G401.6 (cell line): ENCODE measurements around the gene ST6GALNAC4.

Experiments used
- FAIRE-seq: peaks from 2 replicates; lab custom pipeline; 2012; peaks lifted over from hg19 to GRCh38; lab: Jason Lieb, UNC

ST6GALNAC4 gene

DNA sequence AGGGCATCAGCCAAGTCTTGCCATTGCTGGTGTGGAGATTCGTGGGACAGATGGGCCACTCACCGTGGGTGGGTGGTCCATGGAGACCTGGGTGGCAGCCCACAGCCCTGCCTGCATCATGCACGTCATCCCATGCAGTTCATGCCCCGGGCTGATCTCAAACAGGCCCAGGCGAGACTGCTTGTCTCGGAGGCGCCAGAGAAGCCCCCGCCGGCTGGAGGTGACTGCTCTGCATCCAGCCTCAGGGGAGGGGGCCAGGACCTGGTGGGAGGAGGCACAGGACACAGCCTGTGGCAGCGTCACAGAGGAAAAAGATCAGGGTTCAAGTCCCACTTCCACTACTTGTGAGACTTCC, 12.8 kb upstream of the ST6GALNAC4 start:
- no peak for FAIRE-seq

DNA sequence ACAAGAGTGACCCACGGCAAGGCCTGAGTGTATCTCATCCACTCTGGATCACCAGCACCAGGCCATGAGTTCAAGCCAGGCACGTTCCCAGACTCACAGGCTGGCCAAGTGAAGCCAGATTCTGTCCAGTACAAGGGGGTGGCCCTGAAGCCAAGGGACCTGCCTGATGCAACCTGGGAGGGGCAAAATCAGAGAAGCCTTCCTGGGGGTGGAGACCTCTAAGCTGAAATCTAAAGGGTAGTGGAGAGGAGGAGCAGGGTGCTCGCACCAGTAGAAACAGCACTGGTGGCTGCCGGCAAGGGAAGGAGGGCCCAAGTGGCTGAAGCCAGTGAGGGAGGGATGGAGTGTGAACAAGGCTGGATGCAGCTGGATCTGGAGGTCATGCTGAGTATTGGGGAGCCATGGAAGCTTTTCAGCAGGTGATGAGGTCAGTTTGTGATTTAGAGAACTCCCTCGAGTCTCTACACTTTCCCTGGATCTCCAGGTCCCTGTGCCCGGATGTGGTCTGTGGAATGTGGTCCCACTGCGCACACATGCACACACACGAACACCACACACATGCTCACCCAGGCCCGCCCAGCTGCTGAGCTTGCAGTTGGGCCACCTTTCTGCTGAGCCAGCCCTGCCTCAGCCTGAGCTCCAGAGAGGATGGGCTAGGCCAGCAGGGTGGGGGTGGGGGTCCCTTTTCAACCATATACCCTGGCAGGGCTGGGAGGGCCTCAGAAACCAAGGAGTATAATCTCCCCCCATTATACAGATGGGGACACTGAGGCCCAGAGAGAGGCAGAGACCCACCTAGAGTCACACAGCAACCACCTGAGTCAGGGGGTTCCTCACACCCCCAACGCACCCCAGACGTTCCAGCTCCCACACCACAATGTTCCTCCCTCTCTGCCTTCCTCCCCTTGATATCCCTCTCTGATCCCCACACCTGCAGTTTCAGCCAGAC, 12.1 kb upstream of the ST6GALNAC4 start:
- FAIRE-seq, result no peak

DNA sequence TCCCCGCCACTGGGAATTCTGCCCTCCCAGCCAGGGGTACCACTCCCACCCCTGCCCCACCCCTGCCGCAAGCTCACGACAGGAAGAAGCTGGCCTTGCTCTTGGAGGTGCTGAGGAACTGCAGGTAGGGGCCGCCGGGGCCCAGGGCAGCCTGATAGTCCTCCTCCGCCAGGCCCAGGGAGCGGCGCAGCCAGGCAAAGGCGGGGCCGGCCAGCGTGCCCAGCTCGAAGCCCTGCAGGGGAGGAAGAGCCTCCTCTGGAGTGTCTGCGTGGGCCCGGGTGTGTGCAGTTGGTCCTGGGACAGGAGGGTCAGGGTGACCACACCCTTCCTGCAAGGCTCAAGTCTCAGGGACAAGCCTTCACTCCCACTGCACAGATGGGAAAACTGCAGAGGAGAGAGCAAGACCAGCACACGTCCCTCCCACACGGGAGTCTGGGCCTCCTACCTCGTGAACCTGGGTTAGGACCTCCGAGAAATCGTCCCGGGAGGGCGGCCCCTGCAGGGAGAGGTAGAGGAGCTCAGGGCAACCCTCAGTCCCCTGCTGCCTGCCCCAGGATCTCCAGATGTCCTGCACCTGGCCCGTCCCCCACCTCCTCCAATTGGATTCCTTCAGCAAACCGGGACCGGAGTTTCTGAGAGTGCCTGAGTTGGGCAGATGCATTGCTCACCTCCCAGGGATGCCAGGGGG, 11.3 kb upstream of the ST6GALNAC4 start:
- no peak for FAIRE-seq

DNA sequence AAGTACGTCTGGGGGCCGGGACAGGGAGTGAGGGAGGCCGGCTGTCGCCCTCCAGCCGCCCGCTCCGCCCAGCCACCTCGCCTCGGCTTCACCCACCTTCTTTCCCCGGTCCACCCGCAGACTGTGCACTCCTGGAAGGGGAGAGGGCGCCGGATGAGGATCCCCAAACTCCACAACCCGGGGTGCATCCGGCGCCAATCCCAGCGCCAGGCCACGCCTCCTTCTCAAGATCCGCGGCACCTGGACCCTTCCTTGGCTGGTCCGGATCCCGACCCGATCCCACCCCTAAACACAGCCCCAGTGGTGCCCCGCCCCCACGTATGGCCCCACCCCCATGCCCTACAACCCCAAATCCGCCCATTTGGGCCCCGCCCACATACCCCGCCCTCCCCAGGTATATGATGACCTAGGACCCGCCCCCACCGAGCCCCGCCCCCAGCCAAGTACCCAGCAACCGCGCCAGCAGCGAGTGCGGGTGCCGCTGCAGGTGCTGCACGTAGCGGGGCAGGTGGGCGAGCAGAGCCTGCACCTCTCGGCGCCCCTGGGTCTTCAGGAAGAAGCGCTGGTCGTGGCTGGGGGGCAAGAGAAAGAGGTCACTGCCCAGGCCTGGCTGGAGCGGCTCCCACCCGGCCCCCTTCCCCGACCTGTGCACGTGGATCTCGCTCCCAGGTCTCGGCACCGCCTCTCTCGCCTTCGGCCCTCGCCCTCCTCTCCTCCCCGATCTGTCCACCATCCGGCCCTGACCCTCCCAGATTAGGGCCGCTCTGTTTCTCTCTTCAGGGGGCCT, 10.6 kb upstream of the ST6GALNAC4 start:
- FAIRE-seq, result no peak

DNA sequence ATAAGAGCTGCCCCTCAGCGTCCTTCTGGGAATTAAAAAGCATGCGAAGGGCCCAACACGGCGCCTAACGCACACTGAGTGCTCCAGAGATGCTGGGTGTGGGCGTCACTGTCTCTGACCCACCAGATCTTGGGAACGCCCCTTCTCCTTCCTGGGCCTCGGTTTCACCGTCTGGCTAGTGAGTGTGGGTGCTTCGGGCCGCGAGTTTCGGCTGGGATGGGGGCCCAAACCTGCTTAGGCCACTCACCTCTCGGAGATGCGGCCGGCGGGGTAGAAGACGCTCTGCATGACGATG, 10.0 kb upstream of the ST6GALNAC4 start:
- FAIRE-seq, result no peak

DNA sequence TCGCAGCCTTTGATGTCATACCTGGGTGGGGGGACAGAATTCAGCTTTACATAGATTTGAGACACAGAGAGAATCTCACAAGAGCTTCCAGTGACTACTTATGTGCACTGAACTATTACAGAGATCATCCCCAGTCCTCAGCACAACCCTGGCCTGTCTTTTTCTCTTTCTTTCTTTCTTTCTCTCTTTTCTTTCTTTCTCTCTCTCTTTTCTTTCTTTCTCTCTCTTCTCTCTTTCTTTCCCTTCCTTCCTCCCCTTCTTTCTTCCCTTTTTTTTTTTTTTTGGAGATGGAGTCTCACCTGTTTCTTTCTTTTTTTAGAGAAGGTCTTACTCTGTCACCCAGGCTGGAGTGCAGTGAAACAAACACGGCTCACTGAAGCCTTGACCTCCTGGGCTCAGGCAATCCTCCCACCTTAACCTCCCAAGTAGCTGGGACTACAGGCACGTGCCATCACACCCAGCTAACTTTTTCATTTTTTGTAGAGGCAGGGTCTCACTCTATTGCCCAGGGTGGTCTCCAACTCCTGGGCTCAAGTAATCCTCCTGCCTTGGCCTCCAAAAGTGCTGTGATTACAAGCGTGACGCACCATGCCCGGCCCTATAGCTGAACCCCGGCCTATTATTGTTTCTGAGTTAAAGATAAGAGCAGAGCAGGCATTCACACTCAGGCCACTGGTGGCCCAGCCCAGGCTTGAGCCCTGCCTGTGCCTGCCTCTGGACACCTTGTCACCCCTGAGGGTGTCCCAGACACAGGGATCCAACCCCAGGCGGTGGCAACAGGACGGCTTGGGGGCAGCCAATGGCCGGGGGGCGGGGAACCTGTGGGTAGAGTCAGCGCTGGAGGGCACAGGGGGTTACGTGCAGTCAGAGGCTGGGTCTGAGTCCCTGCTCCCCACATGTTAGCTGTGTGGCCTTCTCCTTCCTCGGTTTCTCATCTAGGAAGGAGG, 9.4 kb upstream of the ST6GALNAC4 start:
- no peak for FAIRE-seq

DNA sequence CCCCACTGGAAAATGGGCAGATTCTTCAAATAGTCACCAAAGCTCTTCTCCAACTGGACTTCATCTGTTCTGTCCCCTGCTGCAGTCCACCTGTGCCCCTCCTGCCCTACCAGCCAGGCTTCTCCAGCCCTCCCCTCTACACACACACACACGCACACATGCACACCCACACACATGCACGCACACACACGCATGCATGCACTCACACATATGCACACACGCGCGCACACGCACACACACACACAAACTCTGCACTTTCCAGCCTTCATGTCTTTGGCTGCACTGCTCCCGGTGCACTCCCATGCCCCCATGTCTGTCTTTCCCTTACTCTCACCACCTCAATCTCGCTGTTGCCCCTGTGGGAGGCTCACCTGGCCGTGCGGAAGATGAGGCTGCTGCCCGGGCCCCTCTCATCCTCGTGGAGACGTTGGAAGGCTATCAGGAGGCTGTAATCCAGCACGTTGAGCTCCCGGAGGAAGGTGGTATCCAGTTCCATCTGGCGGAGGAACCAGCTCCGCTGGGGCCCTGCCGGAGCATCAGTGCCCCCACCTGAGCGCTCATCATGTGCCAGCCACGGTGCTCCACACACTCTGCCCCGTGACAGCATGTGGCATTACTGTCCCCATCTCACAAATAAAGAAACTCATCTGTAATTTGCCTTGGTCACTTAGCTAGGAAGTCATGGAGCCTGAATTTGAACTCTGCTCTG, 8.0 kb upstream of the ST6GALNAC4 start:
- FAIRE-seq, result no peak

DNA sequence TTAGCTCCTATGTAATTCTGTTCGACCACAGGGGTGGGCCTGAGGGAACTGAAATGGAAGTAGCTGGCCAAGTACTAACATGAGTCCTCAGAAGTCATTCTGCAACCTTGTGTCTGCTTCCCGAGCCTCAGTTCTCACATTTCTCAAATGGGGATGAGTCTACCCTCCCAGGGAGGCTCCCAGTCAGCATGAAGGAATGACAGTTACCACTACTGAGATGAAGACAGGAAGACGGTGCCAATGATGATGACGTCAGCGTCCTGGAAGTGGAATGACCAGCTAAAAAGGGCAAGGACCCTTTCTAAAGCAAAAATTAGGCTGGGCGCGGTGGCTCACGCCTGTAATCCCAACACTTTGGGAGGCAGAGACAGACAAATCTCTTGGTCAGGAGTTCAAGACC, 6.9 kb upstream of the ST6GALNAC4 start:
- FAIRE-seq, result no peak

DNA sequence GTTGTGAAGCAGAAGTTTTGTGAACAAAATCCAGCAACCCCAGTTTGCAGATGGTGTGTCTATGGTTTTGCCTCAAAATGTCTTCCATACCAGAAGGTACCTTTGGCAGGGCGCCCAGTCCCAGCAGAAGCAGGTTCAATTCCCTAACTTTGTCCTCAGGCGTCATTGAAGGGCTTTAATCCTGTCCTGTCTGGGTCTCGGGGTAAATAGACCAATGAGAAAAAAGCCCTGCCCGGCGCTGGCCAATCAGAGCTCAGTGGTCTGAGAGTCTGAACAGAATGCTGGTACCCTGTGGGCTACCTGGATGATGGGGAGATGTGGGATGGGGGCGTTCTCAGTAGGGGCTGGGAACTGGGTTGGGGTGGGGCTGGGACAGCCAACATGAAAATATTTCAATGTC, 6.2 kb upstream of the ST6GALNAC4 start:
- no peak for FAIRE-seq

DNA sequence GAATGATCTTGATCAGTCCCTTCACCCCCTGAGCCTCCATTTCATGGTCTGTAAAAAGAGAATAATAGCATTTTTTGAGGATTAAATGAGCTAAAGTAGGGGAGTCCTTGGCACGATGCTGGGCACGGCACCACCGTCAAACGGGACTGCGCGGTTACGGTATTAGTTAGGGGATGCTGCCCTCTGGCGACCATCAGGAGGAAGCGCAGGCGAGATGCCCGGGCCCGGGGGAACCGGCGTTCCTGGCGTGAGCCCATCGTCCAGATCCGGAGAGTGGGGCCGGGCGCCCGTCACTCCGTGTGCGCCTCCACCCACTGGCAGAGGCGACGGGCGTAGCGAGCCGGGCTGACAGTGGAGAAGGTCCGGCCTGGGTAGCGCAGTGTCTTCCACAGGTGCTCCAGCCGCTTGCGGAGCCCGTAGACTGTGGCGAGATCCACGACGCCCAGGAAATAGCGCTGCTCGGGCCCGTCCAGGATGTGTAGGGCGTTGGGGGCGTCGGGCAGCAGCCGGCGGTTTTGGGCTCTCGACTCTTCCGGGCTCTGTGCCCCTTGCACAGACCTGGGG, 4.8 kb upstream of the ST6GALNAC4 start:
- no peak for FAIRE-seq

DNA sequence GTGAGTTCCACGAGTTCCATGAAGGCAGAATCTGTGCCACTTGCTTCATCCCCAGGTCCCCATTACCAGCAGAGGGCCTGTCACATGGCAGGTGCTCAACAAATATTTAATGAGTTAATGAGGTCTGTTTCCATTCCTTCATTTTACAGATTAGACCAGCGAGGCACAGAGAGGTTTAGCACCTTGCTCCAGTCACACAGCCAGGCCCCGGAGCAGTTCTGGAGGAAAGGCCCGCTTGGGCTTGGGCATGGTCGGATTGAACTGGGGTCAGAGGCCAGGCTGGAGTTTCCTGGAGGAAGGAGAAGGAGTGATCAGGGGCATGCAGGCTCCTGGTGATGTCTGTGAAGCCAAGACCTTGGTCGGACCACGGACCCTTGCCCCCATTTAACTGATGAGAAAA, 4.0 kb upstream of the ST6GALNAC4 start:
- FAIRE-seq, result no peak

DNA sequence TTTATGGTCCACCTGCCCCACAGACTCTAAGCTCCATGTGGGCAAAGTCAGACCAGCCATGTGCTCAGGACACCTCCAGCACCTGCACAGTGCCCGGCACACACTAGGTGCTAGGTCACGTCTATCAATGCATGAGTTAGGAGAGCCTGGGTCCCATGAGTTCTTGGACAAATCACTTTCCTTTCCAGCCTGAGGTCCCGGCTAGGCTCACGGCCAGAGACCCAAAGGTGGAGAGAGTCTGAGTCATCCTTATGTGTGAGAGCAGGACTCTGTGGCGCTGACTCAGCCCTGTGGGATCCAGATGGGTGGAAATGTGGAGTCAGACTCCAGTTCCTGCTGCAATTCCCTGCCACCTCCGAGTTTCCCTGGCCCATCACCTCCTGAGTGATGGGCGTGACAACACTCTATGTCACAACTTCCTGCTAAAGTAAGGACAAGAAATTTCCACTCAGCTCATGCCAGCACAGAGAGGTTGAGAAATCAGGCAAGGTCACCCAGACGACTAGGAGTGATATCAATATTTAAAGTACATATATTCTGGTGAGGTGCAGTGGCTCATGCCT, 2.5 kb upstream of the ST6GALNAC4 start:
- FAIRE-seq, result no peak

DNA sequence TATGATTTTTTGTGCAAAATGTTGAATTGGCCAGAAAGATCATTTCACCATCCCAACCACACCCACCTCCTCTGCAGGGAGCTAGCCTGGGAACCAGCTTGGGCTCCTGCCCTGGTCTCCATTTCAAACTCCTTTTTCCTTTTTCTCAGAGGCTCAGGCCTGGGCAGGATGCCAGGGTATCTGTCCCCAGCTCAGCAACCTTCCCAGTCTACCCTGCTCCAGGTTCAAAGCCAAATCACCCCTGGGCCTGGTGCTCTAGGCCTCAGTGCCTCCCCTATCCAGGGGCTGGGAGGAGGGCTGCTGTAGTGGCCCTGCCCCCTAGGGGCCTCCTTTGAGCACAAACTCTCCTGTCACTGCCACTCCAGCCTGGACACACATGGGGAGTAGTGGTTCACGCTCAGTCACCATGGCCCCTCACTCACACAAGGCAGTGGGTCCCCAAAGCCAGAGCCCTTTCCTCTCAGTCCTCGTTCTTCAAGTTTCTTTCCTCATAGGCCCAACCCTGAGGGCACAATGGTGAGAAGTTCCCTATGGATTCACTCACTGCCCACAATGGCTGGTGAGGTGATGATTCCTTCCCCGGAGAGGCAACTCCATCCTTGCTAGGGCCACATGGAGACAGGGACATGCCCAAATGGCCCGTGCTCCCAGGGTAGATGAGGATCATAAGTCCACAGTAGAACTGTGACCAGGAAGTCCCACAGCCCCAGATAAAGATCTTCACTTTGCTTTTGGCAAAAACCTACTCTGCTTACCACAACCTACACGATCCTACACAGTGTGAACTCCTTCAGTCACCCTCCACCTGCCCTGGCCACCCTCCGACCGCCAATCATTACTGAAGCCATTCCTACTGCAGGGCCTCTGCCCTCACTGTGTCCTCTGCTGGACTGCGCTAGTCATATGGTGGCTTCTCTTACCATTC, 1.6 kb upstream of the ST6GALNAC4 start:
- no peak for FAIRE-seq

DNA sequence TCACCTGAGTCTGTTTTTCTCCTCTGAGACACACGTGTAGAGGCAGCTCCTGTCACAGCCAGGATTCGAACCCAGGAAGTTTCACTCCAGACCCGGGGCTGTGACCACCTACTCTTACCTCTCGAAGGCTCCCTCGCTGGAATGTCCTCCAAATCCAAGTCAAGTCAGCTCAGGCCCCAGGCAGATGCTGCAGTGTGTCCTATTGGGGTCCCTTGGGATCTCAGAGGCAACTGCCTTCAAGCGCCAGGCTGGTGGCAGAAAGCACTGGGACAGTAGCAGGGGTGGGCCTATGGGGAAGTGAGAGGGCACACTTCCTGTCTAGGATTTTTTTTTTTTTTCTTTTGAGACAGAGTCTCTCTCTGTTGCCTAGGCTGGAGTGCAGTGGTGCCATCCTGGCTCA, 762 bp upstream of the ST6GALNAC4 start:
- no peak for FAIRE-seq

DNA sequence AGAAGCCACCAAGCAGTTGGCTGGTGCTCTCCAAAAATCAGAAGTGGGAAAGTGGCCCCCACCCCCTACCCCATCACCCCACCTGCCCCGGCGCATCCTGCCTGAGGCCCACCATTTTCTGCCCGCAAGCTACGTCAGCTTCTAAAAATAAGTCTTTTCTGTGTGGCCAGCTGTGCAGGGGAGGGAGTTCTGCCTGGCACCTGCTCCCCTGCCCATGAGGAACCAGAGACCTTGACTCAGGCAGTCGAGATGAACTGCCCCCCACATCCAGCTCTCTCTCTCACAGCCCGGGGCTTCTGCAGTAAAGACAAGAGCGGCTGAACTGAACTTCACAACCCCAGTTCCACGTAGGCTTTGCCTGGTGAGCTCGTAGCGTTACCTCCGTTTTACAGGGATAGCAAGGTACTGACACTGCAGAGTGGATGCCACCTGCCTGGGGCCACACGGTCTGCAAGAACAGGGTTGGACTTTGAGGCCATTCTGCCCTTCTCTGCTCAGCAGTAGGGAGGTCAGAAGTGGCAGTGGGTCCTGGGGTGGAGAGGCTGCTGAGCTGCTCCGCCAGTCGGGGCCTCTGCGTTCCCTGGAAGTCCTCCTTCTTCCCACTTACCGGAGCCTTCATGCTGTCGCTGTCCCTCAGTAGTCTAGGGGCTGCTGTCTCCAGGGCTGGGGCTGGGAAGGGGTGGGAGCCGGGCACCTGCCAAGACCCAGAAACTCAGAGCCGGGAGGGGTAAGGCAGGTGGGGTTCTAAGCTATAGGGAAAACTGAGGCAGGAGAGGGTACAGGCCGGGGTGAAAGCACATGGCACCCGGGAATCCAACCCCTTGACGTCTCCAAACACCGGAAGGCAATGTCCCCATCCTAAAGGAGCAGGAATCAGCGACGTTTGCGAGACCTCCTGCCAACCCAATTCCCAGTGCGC, 781 bp downstream of the ST6GALNAC4 start:
- FAIRE-seq, result no peak

DNA sequence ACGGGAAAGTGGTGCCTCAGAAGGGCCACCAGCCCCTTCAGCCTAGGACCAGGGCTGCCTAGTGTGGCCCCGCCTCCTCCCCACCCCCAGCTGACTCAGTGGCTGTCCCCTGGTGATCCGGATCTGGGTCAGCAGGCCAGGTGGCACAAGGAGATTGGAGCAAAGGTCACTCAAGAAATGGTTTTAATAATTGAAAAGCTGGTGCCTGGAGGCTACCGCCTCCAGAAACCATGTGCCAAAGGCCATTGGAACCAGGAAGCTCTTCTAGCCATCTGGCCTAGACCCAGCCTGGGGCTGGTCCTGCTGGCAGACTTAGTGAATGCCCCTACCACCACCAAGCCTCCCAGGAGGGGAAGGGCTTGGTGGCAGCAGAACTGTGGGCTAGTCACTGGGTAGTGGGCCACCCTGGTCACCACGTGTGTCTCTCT, 1.5 kb downstream of the ST6GALNAC4 start:
- FAIRE-seq, result no peak

DNA sequence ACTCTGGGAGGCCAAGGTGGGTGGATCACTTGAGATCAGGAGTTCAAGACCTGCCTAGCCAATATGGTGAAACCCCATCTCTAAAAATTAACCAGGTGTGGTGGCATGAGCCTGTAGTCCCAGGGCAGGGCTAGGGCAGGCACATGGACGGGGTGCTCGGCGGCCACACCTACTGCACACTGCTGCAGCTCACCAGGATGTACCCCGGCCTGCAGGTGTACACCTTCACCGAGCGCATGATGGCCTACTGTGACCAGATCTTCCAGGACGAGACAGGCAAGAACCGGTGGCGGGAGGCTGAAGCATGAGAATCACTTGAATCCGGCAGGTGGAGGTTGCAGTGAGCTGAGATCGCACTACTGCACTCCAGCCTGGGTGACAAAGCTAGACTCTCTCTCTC, 3.2 kb downstream of the ST6GALNAC4 start:
- no peak for FAIRE-seq

DNA sequence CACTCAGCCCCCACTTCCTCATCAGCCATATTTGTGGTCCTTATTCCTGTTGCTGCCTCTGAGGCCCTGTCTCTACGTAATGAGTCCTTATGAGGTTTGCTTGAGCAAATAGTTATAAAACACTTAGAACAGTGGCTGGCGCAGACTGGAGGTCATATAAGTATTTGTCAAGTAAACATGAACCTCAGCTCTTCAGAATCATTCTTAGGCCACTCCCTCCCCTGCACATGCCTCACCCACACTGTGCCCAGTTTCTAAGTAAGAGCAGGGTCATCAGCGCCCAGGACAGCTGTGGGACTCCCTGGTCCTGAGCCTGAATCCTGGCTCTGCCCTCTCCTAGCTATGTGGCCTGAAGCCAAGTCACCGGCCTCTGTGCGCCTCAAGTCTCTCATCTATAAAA, 4.0 kb downstream of the ST6GALNAC4 start:
- FAIRE-seq, result no peak
